Caco-2 (cell line): ENCODE results near the gene USP1. TPM values are rescaled to one million over a fixed set of nuclear protein-coding genes. Genes with fewer than 3 reads are reported as not detected.

Source experiments
- BruUV-seq: library from RNA; stranded (reverse); fragments of 400-500 nt; replicated peaks from 2 replicates; lab custom pipeline; 2021; lab: Mats Ljungman, UMichigan
- CTCF ChIA-PET: fragments of 300-600 bp; sonication (Branson Sonifier 250); formaldehyde crosslinking; loops from one replicate; lab custom pipeline; 2022; ENCODE audit warnings: antibody characterized with exemption; lab: Charles Lee
- POLR2A ChIA-PET: fragments of 300-600 bp; sonication (Branson Sonifier 250); formaldehyde crosslinking; loops from one replicate; lab custom pipeline; 2022; ENCODE audit warnings: antibody characterized with exemption; lab: Charles Lee
- DNase-seq, 2 experiments: peaks; one replicate each; pipeline versions ENCODE4 v3.0.0 to v3.0.0-alpha.2; 2020 to 2022
- H3K27me3 ChIP-seq: replicated peaks from 2 replicates; pipeline ENCODE4 v1.6.0; 2011; ENCODE audit warnings: low read length; ENCODE audit not compliant: control insufficient read depth, insufficient read depth
- H3K36me3 ChIP-seq: 2 replicates; pipeline ENCODE4 v1.5.1; 2011; ENCODE audit warnings: low read length; ENCODE audit not compliant: control insufficient read depth, insufficient read depth
- H3K4me1 ChIP-seq: fragments of 250-450 bp; sonication (Bioruptor Pico); 2 replicates; pipeline ENCODE4 v1.5.1; 2020; ENCODE audit warnings: mild to moderate bottlenecking
- H3K4me3 ChIP-seq: 2 replicates; pipeline ENCODE4 v1.5.1; 2011; ENCODE audit warnings: low read depth, mild to moderate bottlenecking, control low read depth, low read length
- H3K9me3 ChIP-seq: fragments of 250-450 bp; sonication (Bioruptor Pico); 2 replicates; pipeline ENCODE4 v1.5.1; 2020; ENCODE audit warnings: mild to moderate bottlenecking, moderate library complexity
- H3K27ac Mint-ChIP-seq: one replicate; pipeline ENCODE4 v1.8.0; 2022; ENCODE audit warnings: mixed read lengths; ENCODE audit not compliant: unreplicated experiment
- H3K27me3 Mint-ChIP-seq: one replicate; pipeline ENCODE4 v1.8.0; 2022; ENCODE audit warnings: mixed read lengths; ENCODE audit not compliant: insufficient read depth, unreplicated experiment
- H3K36me3 Mint-ChIP-seq: one replicate; pipeline ENCODE4 v1.8.0; 2022; ENCODE audit warnings: mild to moderate bottlenecking, mixed read lengths; ENCODE audit not compliant: insufficient read depth, unreplicated experiment
- H3K4me1 Mint-ChIP-seq: one replicate; pipeline ENCODE4 v1.8.0; 2022; ENCODE audit warnings: low read depth, mixed read lengths; ENCODE audit not compliant: unreplicated experiment
- H3K4me3 Mint-ChIP-seq: one replicate; pipeline ENCODE4 v1.8.0; 2022; ENCODE audit warnings: mild to moderate bottlenecking, moderate library complexity, mixed read lengths; ENCODE audit not compliant: unreplicated experiment
- H3K9me3 Mint-ChIP-seq: one replicate; pipeline ENCODE4 v1.8.0; 2022; ENCODE audit warnings: mixed read lengths; ENCODE audit not compliant: unreplicated experiment
- CTCF ChIP-seq, 2 experiments: fragments of 200-600 bp in 1 of 2; IDR thresholded peaks; 1 replicate in 1 of 2; 2 replicates in 1 of 2; pipeline versions ENCODE4 v1.5.1 to v1.8.0; 2011 to 2022; ENCODE audit warnings: antibody characterized with exemption in 1 of 2, control low read depth in 1 of 2, inconsistent platforms in 1 of 2, low read depth in 1 of 2, low read length in 1 of 2, mild to moderate bottlenecking in 1 of 2, moderate library complexity in 1 of 2; ENCODE audit not compliant: insufficient read depth in 1 of 2, severe bottlenecking in 1 of 2, unreplicated experiment in 1 of 2
- intact Hi-C: fragments of 100-400 bp; cut with micrococcal nuclease; formaldehyde crosslinking; loops from one replicate; pipeline ENCODE4 v1.10.0; 2022; ENCODE audit not compliant: unreplicated experiment
- total RNA-seq: library from RNA; stranded (reverse); gene quantifications from 2 replicates; pipeline ENCODE4 v1.2.3, GENCODE V29; 2022

Gene USP1
- total RNA-seq, 1 experiment from 2014 or later, result 39.3 TPM

- H3K27me3 Mint-ChIP-seq, result no peaks in the 10 kb centered on the region
- peaks cover 12% of the 10 kb centered on the region for H3K4me1 Mint-ChIP-seq
- H3K9me3 Mint-ChIP-seq, result no peaks in the 10 kb centered on the region
- Histone ChIP-seq H3K36me3 (no peaks in the 10 kb centered on the region), H3K4me3 (no peak overlapping the region), H3K4me1 (peaks cover 17% of the 10 kb centered on the region), H3K9me3 (no peaks in the 10 kb centered on the region), H3K27me3 (no peaks in the 10 kb centered on the region)
- BruUV-seq, result no TSS peak
- ChIA-PET POLR2A (interaction anchor here (0.5 to 0.6 kb wide), 2 partner anchors 13 to 125 kb away, joined by 3 read pairs; no protein-coding TSS in a partner anchor), CTCF (no interaction called here)
- DNase-seq, result peak; percentile 78 to 89
- no peak for TF ChIP-seq CTCF (IDR thresholded peaks at IDR 0.05; ENCODE audit: insufficient read depth in 1 of 2, low read depth in 1 of 2, low read length in 1 of 2, severe bottlenecking in 1 of 2, unreplicated experiment in 1 of 2)
- peaks cover 9% of the 10 kb centered on the region for H3K36me3 Mint-ChIP-seq
- intact Hi-C loops, result loop anchor here (1.0 kb wide), 1 partner anchor 37 kb away; no protein-coding TSS in a partner anchor
- peak overlapping the region; percentile 78 for H3K27ac Mint-ChIP-seq
- no peak overlapping the region for H3K4me3 Mint-ChIP-seq
These were observed 13.1 kb upstream of the USP1 start for GRCh38 chr1:62423580-62424242.

GRCh38 chr1:62424411-62424810 is 12.4 kb upstream of the USP1 start:
- Histone ChIP-seq H3K36me3 (no peaks in the 10 kb centered on the region), H3K4me3 (no peak overlapping the region), H3K9me3 (no peaks in the 10 kb centered on the region), H3K4me1 (peaks cover 17% of the 10 kb centered on the region), H3K27me3 (no peaks in the 10 kb centered on the region)
- ChIA-PET POLR2A (no interaction called here), CTCF (no interaction called here)
- peaks cover 9% of the 10 kb centered on the region for H3K36me3 Mint-ChIP-seq
- DNase-seq, result peak in 1 of 2 experiments; percentile 45
- H3K4me3 Mint-ChIP-seq, result no peak overlapping the region
- H3K4me1 Mint-ChIP-seq, result peaks cover 12% of the 10 kb centered on the region
- intact Hi-C loops, result loop anchor here (1.0 kb wide), 1 partner anchor 38 kb away; no protein-coding TSS in a partner anchor
- no peaks in the 10 kb centered on the region for H3K9me3 Mint-ChIP-seq
- H3K27ac Mint-ChIP-seq, result peak overlapping the region; percentile 78
- TF ChIP-seq CTCF (IDR thresholded peaks at IDR 0.05; ENCODE audit: insufficient read depth in 1 of 2, low read depth in 1 of 2, low read length in 1 of 2, severe bottlenecking in 1 of 2, unreplicated experiment in 1 of 2), result no peak
- BruUV-seq, result no TSS peak
- no peaks in the 10 kb centered on the region for H3K27me3 Mint-ChIP-seq

- CTCF ChIA-PET, result no interaction called here
These were observed 11.8 kb upstream of the USP1 start for GRCh38 chr1:62425041-62425440.

More at GRCh38 chr1:62425041-62425440, 11.8 kb upstream of the USP1 start:
- H3K36me3 Mint-ChIP-seq, result peaks cover 9% of the 10 kb centered on the region
- intact Hi-C loops, result no loop called here
- no peak for DNase-seq
- POLR2A ChIA-PET, result no interaction called here
- H3K27me3 Mint-ChIP-seq, result no peaks in the 10 kb centered on the region
- no peak overlapping the region for H3K4me3 Mint-ChIP-seq
- no peaks in the 10 kb centered on the region for H3K27me3 ChIP-seq
- no peaks in the 10 kb centered on the region for H3K9me3 ChIP-seq
- no peaks in the 10 kb centered on the region for H3K36me3 ChIP-seq
- TF ChIP-seq CTCF (IDR thresholded peaks at IDR 0.05; ENCODE audit: insufficient read depth in 1 of 2, low read depth in 1 of 2, low read length in 1 of 2, severe bottlenecking in 1 of 2, unreplicated experiment in 1 of 2), result no peak
- no peak overlapping the region for H3K4me3 ChIP-seq
- H3K9me3 Mint-ChIP-seq, result no peaks in the 10 kb centered on the region
- H3K4me1 ChIP-seq, result peaks cover 17% of the 10 kb centered on the region
- no TSS peak for BruUV-seq
- H3K4me1 Mint-ChIP-seq, result peaks cover 12% of the 10 kb centered on the region
- peak overlapping the region; percentile 78 for H3K27ac Mint-ChIP-seq
